ENCODE data around the gene SCIMP. TPM values are rescaled to one million over a fixed set of nuclear protein-coding genes. Genes with fewer than 3 reads are reported as not detected.

The SCIMP gene
- polyA plus RNA-seq, 1 donor (not counting 4 experiments of a cell fraction or from before 2014, with no cell fraction given): not detected

- no peak overlapping the region for H3K27ac ChIP-seq (ENCODE audit: control insufficient read depth, insufficient read depth, low read length)
- H3K36me3 ChIP-seq (ENCODE audit: control insufficient read depth in 2 of 2, extremely low read depth in 1 of 2, insufficient read depth in 2 of 2, low read length in 2 of 2): no peaks in the 10 kb centered on the region
- DNase-seq (ENCODE audit: low read depth, low spot score) (no peak), FAIRE-seq (no peak)
- TF ChIP-seq CTCF (optimal IDR thresholded peaks at IDR 0.05 in 1 of 3, IDR thresholded peaks at IDR 0.05 in 1 of 3, conservative IDR thresholded peaks at IDR 0.05 in 1 of 3; ENCODE audit: extremely low read depth in 1 of 3, insufficient read depth in 2 of 3, low read length in 3 of 3): no peak
- no peak for TF ChIP-seq EZH2 (IDR thresholded peaks at IDR 0.05; ENCODE audit: low read length)
- no peaks in the 10 kb centered on the region for H3K9me1 ChIP-seq (ENCODE audit: control insufficient read depth, extremely low read depth, insufficient read depth, low read length)
- H2AFZ ChIP-seq (ENCODE audit: control insufficient read depth, low read length): no peak overlapping the region
- peak overlapping the region; percentile 16 for H3K4me2 ChIP-seq (ENCODE audit: control insufficient read depth, extremely low read depth, insufficient read depth, low read depth, low read length)
- no peaks in the 10 kb centered on the region for H4K20me1 ChIP-seq (ENCODE audit: control insufficient read depth, extremely low read depth, insufficient read depth, low read length)
- H3K79me2 ChIP-seq (ENCODE audit: control insufficient read depth, insufficient read depth, low read length): no peaks in the 10 kb centered on the region
- no peaks in the 10 kb centered on the region for H3K9me3 ChIP-seq (ENCODE audit: control insufficient read depth, low read depth, low read length)
- H3K4me3 ChIP-seq (ENCODE audit: control insufficient read depth in 2 of 3, extremely low read depth in 1 of 3, insufficient read depth in 2 of 3, low read depth in 1 of 3, low read length in 3 of 3): no peak overlapping the region
- no peaks in the 10 kb centered on the region for H3K27me3 ChIP-seq (ENCODE audit: control insufficient read depth, extremely low read depth, insufficient read depth, low read length)
- peaks cover 7% of the 10 kb centered on the region for H3K4me1 ChIP-seq (ENCODE audit: control insufficient read depth, extremely low read depth, insufficient read depth, low read length)
- dilution Hi-C loops (cut with MboI; ENCODE audit: extremely low pct_ligation_motif_present, low sequenced_read_pairs): no loop called here
- no peak overlapping the region for H3K9ac ChIP-seq (ENCODE audit: control insufficient read depth, extremely low read depth, insufficient read depth, low read length)
Observed at GRCh38 chr17:5272322-5272721, 37.7 kb upstream of the SCIMP start.

- H3K9me3 ChIP-seq (ENCODE audit: control insufficient read depth, low read depth, low read length): no peaks in the 10 kb centered on the region
- TF ChIP-seq CTCF (optimal IDR thresholded peaks at IDR 0.05 in 1 of 3, IDR thresholded peaks at IDR 0.05 in 1 of 3, conservative IDR thresholded peaks at IDR 0.05 in 1 of 3; ENCODE audit: extremely low read depth in 1 of 3, insufficient read depth in 2 of 3, low read length in 3 of 3): no peak
- no peak for TF ChIP-seq EZH2 (IDR thresholded peaks at IDR 0.05; ENCODE audit: low read length)
- FAIRE-seq (no peak), DNase-seq (ENCODE audit: low read depth, low spot score) (no peak)
- no peaks in the 10 kb centered on the region for H3K27me3 ChIP-seq (ENCODE audit: control insufficient read depth, extremely low read depth, insufficient read depth, low read length)
- dilution Hi-C loops (cut with MboI; ENCODE audit: extremely low pct_ligation_motif_present, low sequenced_read_pairs): no loop called here
- H3K9me1 ChIP-seq (ENCODE audit: control insufficient read depth, extremely low read depth, insufficient read depth, low read length): no peaks in the 10 kb centered on the region
- H3K36me3 ChIP-seq (ENCODE audit: control insufficient read depth in 2 of 2, extremely low read depth in 1 of 2, insufficient read depth in 2 of 2, low read length in 2 of 2): no peaks in the 10 kb centered on the region
- H3K4me2 ChIP-seq (ENCODE audit: control insufficient read depth, extremely low read depth, insufficient read depth, low read depth, low read length): no peak overlapping the region
- no peaks in the 10 kb centered on the region for H4K20me1 ChIP-seq (ENCODE audit: control insufficient read depth, extremely low read depth, insufficient read depth, low read length)
- no peak overlapping the region for H3K4me3 ChIP-seq (ENCODE audit: control insufficient read depth in 2 of 3, extremely low read depth in 1 of 3, insufficient read depth in 2 of 3, low read depth in 1 of 3, low read length in 3 of 3)
- H3K79me2 ChIP-seq (ENCODE audit: control insufficient read depth, insufficient read depth, low read length): no peaks in the 10 kb centered on the region
- H2AFZ ChIP-seq (ENCODE audit: control insufficient read depth, low read length): no peak overlapping the region
- H3K9ac ChIP-seq (ENCODE audit: control insufficient read depth, extremely low read depth, insufficient read depth, low read length): no peak overlapping the region
- H3K27ac ChIP-seq (ENCODE audit: control insufficient read depth, insufficient read depth, low read length): no peak overlapping the region
- H3K4me1 ChIP-seq (ENCODE audit: control insufficient read depth, extremely low read depth, insufficient read depth, low read length): peaks cover 7% of the 10 kb centered on the region
Observed at GRCh38 chr17:5269241-5269960, 34.7 kb upstream of the SCIMP start.
